CD14-positive monocyte (primary cell): Measurements from ENCODE around the gene PCID2. TPM values are rescaled to one million over a fixed set of nuclear protein-coding genes. Genes with fewer than 3 reads are reported as not detected.

Source experiments
- DNase-seq, 3 donors: peaks; one replicate each; pipeline ENCODE4 v3.0.0-alpha.2; 2011 to 2022
- H2AFZ ChIP-seq: 2 replicates; pipeline ENCODE4 v1.6.0; 2012; ENCODE audit warnings: mild to moderate bottlenecking, low read depth, low read length, inconsistent platforms; ENCODE audit not compliant: insufficient read depth, poor library complexity, severe bottlenecking
- H3K27ac ChIP-seq, 2 donors: 1 replicate in 1 of 2; 2 replicates in 1 of 2; pipeline ENCODE4 v1.5.1; 2012 to 2013; ENCODE audit warnings: low read length in 2 of 2, control low read depth in 1 of 2, inconsistent platforms in 1 of 2, low read depth in 1 of 2, mild to moderate bottlenecking in 1 of 2
- H3K27me3 ChIP-seq, 2 donors: one replicate each; pipeline versions ENCODE4 v1.6.0 to v1.6.1; 2011 to 2013; ENCODE audit warnings: low read length in 2 of 2; ENCODE audit not compliant: control insufficient read depth in 2 of 2, insufficient read depth in 2 of 2
- H3K36me3 ChIP-seq, 2 donors: replicated peaks in 1 of 2; 1 replicate in 1 of 2; 2 replicates in 1 of 2; pipeline versions ENCODE4 v1.5.1 to v1.6.1; 2012 to 2013; ENCODE audit warnings: low read length in 2 of 2, control low read depth in 1 of 2, inconsistent platforms in 1 of 2, mild to moderate bottlenecking in 1 of 2; ENCODE audit not compliant: insufficient read depth in 2 of 2, control insufficient read depth in 1 of 2
- H3K4me1 ChIP-seq, 2 donors: 1 replicate in 1 of 2; 2 replicates in 1 of 2; pipeline versions ENCODE4 v1.5.1 to v1.6.1; 2012 to 2013; ENCODE audit warnings: low read length in 2 of 2, control low read depth in 1 of 2, inconsistent platforms in 1 of 2, mild to moderate bottlenecking in 1 of 2, moderate library complexity in 1 of 2; ENCODE audit not compliant: insufficient read depth in 2 of 2, control insufficient read depth in 1 of 2
- H3K4me2 ChIP-seq: replicated peaks from 2 replicates; pipeline ENCODE3; 2012; ENCODE audit warnings: low read length, moderate library complexity, mild to moderate bottlenecking; ENCODE audit not compliant: poor library complexity, severe bottlenecking; ENCODE audit errors: extremely low read depth
- H3K4me3 ChIP-seq, 3 experiments: fragments of 200-600 bp in 1 of 3; sonication (generic) in 1 of 3; replicated peaks in 1 of 3; 1 replicate in 2 of 3; 2 replicates in 1 of 3; pipeline ENCODE4 v1.5.1; 2011 to 2013; ENCODE audit warnings: low read length in 3 of 3, mild to moderate bottlenecking in 3 of 3, control low read depth in 2 of 3, low read depth in 2 of 3, inconsistent platforms in 1 of 3, moderate library complexity in 1 of 3
- H3K79me2 ChIP-seq: 2 replicates; pipeline ENCODE4 v1.6.0; 2012; ENCODE audit warnings: mild to moderate bottlenecking, control low read depth, inconsistent platforms, low read length, moderate library complexity; ENCODE audit not compliant: insufficient read depth
- H3K9ac ChIP-seq: 2 replicates; pipeline ENCODE4 v1.6.0; 2017; ENCODE audit warnings: low read length, mild to moderate bottlenecking; ENCODE audit not compliant: insufficient read depth, poor library complexity, severe bottlenecking
- H3K9me3 ChIP-seq, 2 donors: replicated peaks in 1 of 2; 1 replicate in 1 of 2; 2 replicates in 1 of 2; pipeline versions ENCODE4 v1.5.1 to v1.6.1; 2012 to 2013; ENCODE audit warnings: low read length in 2 of 2, control low read depth in 1 of 2; ENCODE audit not compliant: control insufficient read depth in 1 of 2, insufficient read depth in 1 of 2
- H4K20me1 ChIP-seq: 2 replicates; pipeline ENCODE4 v1.6.0; 2012; ENCODE audit warnings: mild to moderate bottlenecking, low read length, control low read depth, moderate library complexity; ENCODE audit not compliant: insufficient read depth
- H3K27ac Mint-ChIP-seq, 7 donors: one replicate each; pipeline ENCODE4 v1.8.0; 2020; ENCODE audit warnings: mild to moderate bottlenecking in 7 of 7, mixed read lengths in 7 of 7, moderate library complexity in 6 of 7, inconsistent platforms in 2 of 7
- H3K27me3 Mint-ChIP-seq, 3 donors: one replicate each; pipeline ENCODE4 v1.8.0; 2021 to 2022; ENCODE audit warnings: low read depth in 3 of 3, mild to moderate bottlenecking in 3 of 3, mixed read lengths in 3 of 3, moderate library complexity in 3 of 3, inconsistent platforms in 1 of 3
- H3K36me3 Mint-ChIP-seq, 2 donors: one replicate each; pipeline ENCODE4 v1.8.0; 2020; ENCODE audit warnings: mixed read lengths in 2 of 2, inconsistent platforms in 1 of 2, mild to moderate bottlenecking in 1 of 2
- H3K4me1 Mint-ChIP-seq: one replicate; pipeline ENCODE4 v1.8.0; 2020; ENCODE audit warnings: mild to moderate bottlenecking, mixed read lengths
- H3K4me3 Mint-ChIP-seq, 2 donors: one replicate each; pipeline ENCODE4 v1.8.0; 2020; ENCODE audit warnings: mild to moderate bottlenecking in 2 of 2, mixed read lengths in 2 of 2, moderate library complexity in 1 of 2
- H3K9me3 Mint-ChIP-seq, 7 donors: one replicate each; pipeline ENCODE4 v1.8.0; 2020 to 2022; ENCODE audit warnings: mixed read lengths in 7 of 7, mild to moderate bottlenecking in 6 of 7, moderate library complexity in 6 of 7, inconsistent platforms in 2 of 7
- CTCF ChIP-seq: fragments of 200-600 bp; IDR thresholded peaks from one replicate; pipeline ENCODE4 v1.8.0; 2022; ENCODE audit warnings: antibody characterized with exemption, mild to moderate bottlenecking
- WGBS: methylation state at CpG from one replicate; pipeline ENCODE4 v1.1.5; 2013; ENCODE audit warnings: missing lambda C conversion rate; ENCODE audit not compliant: insufficient coverage; 5-methylcytosine and 5-hydroxymethylcytosine counted together
- intact Hi-C, 2 donors: fragments of 100-400 bp; cut with micrococcal nuclease; formaldehyde crosslinking; loops; one replicate each; pipeline versions ENCODE4 v1.15.0 to v1.15.1; 2023
- polyA plus RNA-seq, 3 donors: library from polyadenylated mRNA; depleted of rRNA in 1 of 3; unstranded in 2 of 3; stranded (reverse) in 1 of 3; fragments of 300-500 nt in 2 of 3; fragments of >200 nt in 1 of 3; fragmentation: Illumina TruSeq in 2 of 3; gene quantifications; 1 replicate in 2 of 3; 2 replicates in 1 of 3; pipeline ENCODE4 v1.2.3, GENCODE V29; 2012 to 2021

PCID2 gene
- polyA plus RNA-seq, 3 donors: 31.5 to 39.8 (median 34.2) TPM

- Mint-ChIP-seq H3K27me3 (peaks cover 0 to 2% (median 0%) of the 10 kb centered on the region in 3 donors), H3K9me3 (no peaks in the 10 kb centered on the region), H3K27ac (peak overlapping the region in 2 of 7 donors; percentile 42 to 77), H3K4me3 (no peak overlapping the region), H3K36me3 (peaks cover 75 to 80% of the 10 kb centered on the region in 2 donors), H3K4me1 (peaks cover 2% of the 10 kb centered on the region)
- intact Hi-C loops: no loop called here
- no peak overlapping the region for H2AFZ ChIP-seq
- DNase-seq: no peak
- no peaks in the 10 kb centered on the region for H3K79me2 ChIP-seq
- H3K4me2 ChIP-seq: no peak overlapping the region
- peak overlapping the region in 1 of 2 donors; percentile 18 for H3K27ac ChIP-seq
- H3K9ac ChIP-seq: no peak overlapping the region
- peaks cover 64 to 76% of the 10 kb centered on the region in 2 donors for H3K36me3 ChIP-seq
- no peak overlapping the region for H3K4me3 ChIP-seq
- no peak for TF ChIP-seq CTCF
- no peaks in the 10 kb centered on the region for H3K9me3 ChIP-seq
- H3K27me3 ChIP-seq: no peaks in the 10 kb centered on the region
- no peaks in the 10 kb centered on the region for H4K20me1 ChIP-seq
- peaks cover 3 to 5% of the 10 kb centered on the region in 2 donors for H3K4me1 ChIP-seq
- WGBS: 97% methylated on average over 4 of the region's 4 CpGs
These were observed 26.4 kb downstream of the PCID2 start for GRCh38 chr13:113182046-113182445.

GRCh38 chr13:113179374-113180230 lies 28.9 kb downstream of the PCID2 start:
- H3K9me3 Mint-ChIP-seq: peaks cover 4 to 11% (median 8%) of the 10 kb centered on the region in 7 donors
- H3K9ac ChIP-seq: no peak overlapping the region
- no peak overlapping the region for H3K4me3 ChIP-seq
- H3K79me2 ChIP-seq: no peaks in the 10 kb centered on the region
- H3K4me1 ChIP-seq: peaks cover 11 to 19% of the 10 kb centered on the region in 2 donors
- H3K4me3 Mint-ChIP-seq: no peak overlapping the region
- H3K27me3 ChIP-seq: no peaks in the 10 kb centered on the region
- peaks cover 0 to 8% (median 2%) of the 10 kb centered on the region in 3 donors for H3K27me3 Mint-ChIP-seq
- H3K4me2 ChIP-seq: no peak overlapping the region
- H3K36me3 ChIP-seq: peaks cover 54 to 78% of the 10 kb centered on the region in 2 donors
- no peaks in the 10 kb centered on the region for H4K20me1 ChIP-seq
- peaks cover 71 to 81% of the 10 kb centered on the region in 2 donors for H3K36me3 Mint-ChIP-seq
- 97% methylated on average over 11 of the region's 28 CpGs for WGBS
- no peak overlapping the region for H3K27ac ChIP-seq
- H3K9me3 ChIP-seq: peaks cover 0 to 10% of the 10 kb centered on the region in 2 donors
- peaks cover 12% of the 10 kb centered on the region for H3K4me1 Mint-ChIP-seq
- DNase-seq: no peak
- H2AFZ ChIP-seq: no peak overlapping the region
- H3K27ac Mint-ChIP-seq: peak overlapping the region in 3 of 7 donors; percentile 3 to 79 (median 60)
- no peak for TF ChIP-seq CTCF
- intact Hi-C loops: no loop called here
